Measurements from ENCODE around the gene GAGE2A. TPM values are rescaled to one million over a fixed set of nuclear protein-coding genes. Genes with fewer than 3 reads are reported as not detected.

The GAGE2A gene, protein sequence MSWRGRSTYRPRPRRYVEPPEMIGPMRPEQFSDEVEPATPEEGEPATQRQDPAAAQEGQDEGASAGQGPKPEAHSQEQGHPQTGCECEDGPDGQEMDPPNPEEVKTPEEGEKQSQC
- not detected in 2 replicates for total RNA-seq

DNA sequence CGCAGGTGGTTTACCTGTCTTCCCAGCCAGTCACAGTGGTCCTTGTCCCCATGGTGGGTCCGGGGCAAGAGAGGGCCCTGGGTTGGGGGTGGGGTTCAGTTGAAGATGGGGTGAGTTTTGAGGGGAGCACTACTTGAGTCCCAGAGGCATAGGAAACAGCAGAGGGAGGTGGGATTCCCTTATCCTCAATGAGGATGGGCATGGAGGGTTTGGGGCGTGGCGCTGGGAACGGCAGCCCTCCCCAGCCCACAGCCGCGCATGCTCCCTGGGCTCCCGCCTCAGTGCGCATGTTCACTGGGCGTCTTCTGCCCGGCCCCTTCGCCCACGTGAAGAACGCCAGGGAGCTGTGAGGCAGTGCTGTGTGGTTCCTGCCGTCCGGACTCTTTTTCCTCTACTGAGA, at the start of gene GAGE2A:
TSS of gene GAGE2A (plus strand) at position 301 of the 400 bp plus-strand sequence. CDS start 1,155 bp downstream, outside the sequence.

DNA sequence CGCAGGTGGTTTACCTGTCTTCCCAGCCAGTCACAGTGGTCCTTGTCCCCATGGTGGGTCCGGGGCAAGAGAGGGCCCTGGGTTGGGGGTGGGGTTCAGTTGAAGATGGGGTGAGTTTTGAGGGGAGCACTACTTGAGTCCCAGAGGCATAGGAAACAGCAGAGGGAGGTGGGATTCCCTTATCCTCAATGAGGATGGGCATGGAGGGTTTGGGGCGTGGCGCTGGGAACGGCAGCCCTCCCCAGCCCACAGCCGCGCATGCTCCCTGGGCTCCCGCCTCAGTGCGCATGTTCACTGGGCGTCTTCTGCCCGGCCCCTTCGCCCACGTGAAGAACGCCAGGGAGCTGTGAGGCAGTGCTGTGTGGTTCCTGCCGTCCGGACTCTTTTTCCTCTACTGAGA, 47.9 kb upstream of the GAGE2A start, which contains the start of gene GAGE12D:
TSS of gene GAGE12D (plus strand) at position 301 of the 400 bp plus-strand sequence. CDS start 1,155 bp downstream, outside the sequence.

DNA sequence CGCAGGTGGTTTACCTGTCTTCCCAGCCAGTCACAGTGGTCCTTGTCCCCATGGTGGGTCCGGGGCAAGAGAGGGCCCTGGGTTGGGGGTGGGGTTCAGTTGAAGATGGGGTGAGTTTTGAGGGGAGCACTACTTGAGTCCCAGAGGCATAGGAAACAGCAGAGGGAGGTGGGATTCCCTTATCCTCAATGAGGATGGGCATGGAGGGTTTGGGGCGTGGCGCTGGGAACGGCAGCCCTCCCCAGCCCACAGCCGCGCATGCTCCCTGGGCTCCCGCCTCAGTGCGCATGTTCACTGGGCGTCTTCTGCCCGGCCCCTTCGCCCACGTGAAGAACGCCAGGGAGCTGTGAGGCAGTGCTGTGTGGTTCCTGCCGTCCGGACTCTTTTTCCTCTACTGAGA, 38.3 kb upstream of the GAGE2A start, which contains the start of gene GAGE12E:
TSS of gene GAGE12E (plus strand) at position 301 of the 400 bp plus-strand sequence. CDS start 1,155 bp downstream, outside the sequence.

DNA sequence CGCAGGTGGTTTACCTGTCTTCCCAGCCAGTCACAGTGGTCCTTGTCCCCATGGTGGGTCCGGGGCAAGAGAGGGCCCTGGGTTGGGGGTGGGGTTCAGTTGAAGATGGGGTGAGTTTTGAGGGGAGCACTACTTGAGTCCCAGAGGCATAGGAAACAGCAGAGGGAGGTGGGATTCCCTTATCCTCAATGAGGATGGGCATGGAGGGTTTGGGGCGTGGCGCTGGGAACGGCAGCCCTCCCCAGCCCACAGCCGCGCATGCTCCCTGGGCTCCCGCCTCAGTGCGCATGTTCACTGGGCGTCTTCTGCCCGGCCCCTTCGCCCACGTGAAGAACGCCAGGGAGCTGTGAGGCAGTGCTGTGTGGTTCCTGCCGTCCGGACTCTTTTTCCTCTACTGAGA, 28.8 kb upstream of the GAGE2A start, which contains the start of gene GAGE12F:
TSS of gene GAGE12F (plus strand) at position 301 of the 400 bp plus-strand sequence. CDS start 1,155 bp downstream, outside the sequence.

DNA sequence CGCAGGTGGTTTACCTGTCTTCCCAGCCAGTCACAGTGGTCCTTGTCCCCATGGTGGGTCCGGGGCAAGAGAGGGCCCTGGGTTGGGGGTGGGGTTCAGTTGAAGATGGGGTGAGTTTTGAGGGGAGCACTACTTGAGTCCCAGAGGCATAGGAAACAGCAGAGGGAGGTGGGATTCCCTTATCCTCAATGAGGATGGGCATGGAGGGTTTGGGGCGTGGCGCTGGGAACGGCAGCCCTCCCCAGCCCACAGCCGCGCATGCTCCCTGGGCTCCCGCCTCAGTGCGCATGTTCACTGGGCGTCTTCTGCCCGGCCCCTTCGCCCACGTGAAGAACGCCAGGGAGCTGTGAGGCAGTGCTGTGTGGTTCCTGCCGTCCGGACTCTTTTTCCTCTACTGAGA, 19.2 kb upstream of the GAGE2A start, which contains the start of gene GAGE12G:
TSS of gene GAGE12G (plus strand) at position 301 of the 400 bp plus-strand sequence. CDS start 1,155 bp downstream, outside the sequence.

DNA sequence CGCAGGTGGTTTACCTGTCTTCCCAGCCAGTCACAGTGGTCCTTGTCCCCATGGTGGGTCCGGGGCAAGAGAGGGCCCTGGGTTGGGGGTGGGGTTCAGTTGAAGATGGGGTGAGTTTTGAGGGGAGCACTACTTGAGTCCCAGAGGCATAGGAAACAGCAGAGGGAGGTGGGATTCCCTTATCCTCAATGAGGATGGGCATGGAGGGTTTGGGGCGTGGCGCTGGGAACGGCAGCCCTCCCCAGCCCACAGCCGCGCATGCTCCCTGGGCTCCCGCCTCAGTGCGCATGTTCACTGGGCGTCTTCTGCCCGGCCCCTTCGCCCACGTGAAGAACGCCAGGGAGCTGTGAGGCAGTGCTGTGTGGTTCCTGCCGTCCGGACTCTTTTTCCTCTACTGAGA, 9.6 kb upstream of the GAGE2A start, which contains the start of gene GAGE12H:
TSS of gene GAGE12H (plus strand) at position 301 of the 400 bp plus-strand sequence. CDS start 1,155 bp downstream, outside the sequence.

DNA sequence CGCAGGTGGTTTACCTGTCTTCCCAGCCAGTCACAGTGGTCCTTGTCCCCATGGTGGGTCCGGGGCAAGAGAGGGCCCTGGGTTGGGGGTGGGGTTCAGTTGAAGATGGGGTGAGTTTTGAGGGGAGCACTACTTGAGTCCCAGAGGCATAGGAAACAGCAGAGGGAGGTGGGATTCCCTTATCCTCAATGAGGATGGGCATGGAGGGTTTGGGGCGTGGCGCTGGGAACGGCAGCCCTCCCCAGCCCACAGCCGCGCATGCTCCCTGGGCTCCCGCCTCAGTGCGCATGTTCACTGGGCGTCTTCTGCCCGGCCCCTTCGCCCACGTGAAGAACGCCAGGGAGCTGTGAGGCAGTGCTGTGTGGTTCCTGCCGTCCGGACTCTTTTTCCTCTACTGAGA, 9.4 kb downstream of the GAGE2A start, which contains the start of gene GAGE1:
TSS of gene GAGE1 (plus strand) at position 301 of the 400 bp plus-strand sequence. CDS start 1,155 bp downstream, outside the sequence.

Other genes with a start within 250 kb of the GAGE2A start
- not detected in 2 replicates for gene GAGE12C, start 57.3 kb upstream of the GAGE2A start, total RNA-seq
- gene GAGE12D, start 47.8 kb upstream of the GAGE2A start, total RNA-seq = not detected in 2 replicates
- gene GAGE12E, start 38.2 kb upstream of the GAGE2A start, total RNA-seq = not detected in 2 replicates
- not detected in 2 replicates for gene GAGE12F, start 28.7 kb upstream of the GAGE2A start, total RNA-seq
- gene GAGE12G, start 19.1 kb upstream of the GAGE2A start, total RNA-seq = not detected in 2 replicates
- gene GAGE12H, start 9.5 kb upstream of the GAGE2A start, total RNA-seq = not detected in 2 replicates
- not detected in 2 replicates for gene GAGE1, start 9.5 kb downstream of the GAGE2A start, total RNA-seq
- gene PAGE1, start 106.5 kb downstream of the GAGE2A start, total RNA-seq = not detected in 2 replicates
- gene PAGE4, start 239.8 kb downstream of the GAGE2A start, total RNA-seq = not detected in 2 replicates